GM10248 (cell line): Measurements from ENCODE around the gene CPM.

ENCODE experiments used
- CTCF ChIA-PET: fragments of 300-600 bp; sonication (Branson Sonifier 250); formaldehyde crosslinking; extraction: SDS; loops from one replicate; lab custom pipeline; 2021; ENCODE audit warnings: antibody characterized with exemption; lab: Yijun Ruan, JAX
- POLR2A ChIA-PET: fragments of 350-650 bp; sonication (Branson Sonifier 250); formaldehyde crosslinking; extraction: SDS; loops from one replicate; lab custom pipeline; 2020; ENCODE audit warnings: antibody characterized with exemption; lab: Yijun Ruan, JAX
- DNase-seq: peaks from one replicate; pipeline ENCODE4 v3.0.0; 2012; ENCODE audit errors: extremely low spot score
- CTCF ChIP-seq: IDR thresholded peaks from 2 replicates; pipeline ENCODE4 v1.5.1; 2012; ENCODE audit warnings: mild to moderate bottlenecking, low read depth; ENCODE audit errors: extremely low read depth, missing control alignments, control extremely low read depth

Gene CPM

GRCh38 chr12:68837215-68837614 lies 95.8 kb downstream of the CPM start:
- no peak for TF ChIP-seq CTCF
- no peak for DNase-seq
- POLR2A ChIA-PET: no interaction called here
- CTCF ChIA-PET: interaction anchor here (1.0 to 1.4 kb wide), 2 partner anchors 19 to 29 kb away, joined by 3 to 4 read pairs; partner anchors contain the start of gene MDM2

GRCh38 chr12:68835333-68835908 lies 97.5 kb downstream of the CPM start:
- no peak for DNase-seq
- CTCF ChIA-PET: no interaction called here
- no peak for TF ChIP-seq CTCF
- POLR2A ChIA-PET: no interaction called here

GRCh38 chr12:68833508-68833907 lies 99.5 kb downstream of the CPM start:
- TF ChIP-seq CTCF: no peak
- no peak for DNase-seq
- POLR2A ChIA-PET: interaction anchor here (1.0 kb wide), 1 partner anchor 14 kb away, joined by 3 read pairs; no protein-coding TSS in a partner anchor
- CTCF ChIA-PET: interaction anchor here (1.8 kb wide), 1 partner anchor 10 kb away, joined by 4 read pairs; no protein-coding TSS in a partner anchor

GRCh38 chr12:68832504-68832867 lies 100.5 kb downstream of the CPM start:
- TF ChIP-seq CTCF: no peak
- POLR2A ChIA-PET: no interaction called here
- CTCF ChIA-PET: interaction anchor here (3.3 to 4.0 kb wide), 3 partner anchors 10 to 24 kb away, joined by 16 to 81 read pairs (median 51); partner anchors contain the start of gene MDM2
- DNase-seq: no peak

- POLR2A ChIA-PET: no interaction called here
- CTCF ChIA-PET: interaction anchor here (1.4 to 4.0 kb wide), 4 partner anchors 10 to 50 kb away, joined by 4 to 81 read pairs (median 34); partner anchors contain the start of gene MDM2
- DNase-seq: no peak
- TF ChIP-seq CTCF: no peak
These were observed 101.0 kb downstream of the CPM start for GRCh38 chr12:68831751-68832503.

- CTCF ChIA-PET: interaction anchor here (1.4 to 4.0 kb wide), 7 partner anchors 11 to 49 kb away, joined by 4 to 81 read pairs (median 16); partner anchors contain the start of gene MDM2
- TF ChIP-seq CTCF: no peak
- DNase-seq: no peak
- POLR2A ChIA-PET: interaction anchor here (2.6 kb wide), 1 partner anchor 12 kb away, joined by 8 read pairs; no protein-coding TSS in a partner anchor
These were observed 101.7 kb downstream of the CPM start for GRCh38 chr12:68831272-68831671.
